ENCODE data around the gene DCAF11.

DNA sequence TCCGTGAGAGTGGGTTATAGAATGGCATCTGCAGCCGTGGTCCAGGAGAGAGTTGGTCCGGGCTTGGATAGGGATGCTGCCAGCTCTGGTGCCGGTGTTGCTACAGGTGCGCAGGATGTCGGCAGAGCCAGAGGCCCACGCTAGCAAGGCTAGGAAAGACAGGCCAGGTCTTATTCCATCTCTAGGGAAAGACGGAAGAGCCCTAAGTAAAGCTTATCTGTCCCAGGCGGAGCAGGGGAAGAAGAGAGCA, 20.9 kb downstream of the DCAF11 start:
- TF ChIP-seq, protein P1, sequence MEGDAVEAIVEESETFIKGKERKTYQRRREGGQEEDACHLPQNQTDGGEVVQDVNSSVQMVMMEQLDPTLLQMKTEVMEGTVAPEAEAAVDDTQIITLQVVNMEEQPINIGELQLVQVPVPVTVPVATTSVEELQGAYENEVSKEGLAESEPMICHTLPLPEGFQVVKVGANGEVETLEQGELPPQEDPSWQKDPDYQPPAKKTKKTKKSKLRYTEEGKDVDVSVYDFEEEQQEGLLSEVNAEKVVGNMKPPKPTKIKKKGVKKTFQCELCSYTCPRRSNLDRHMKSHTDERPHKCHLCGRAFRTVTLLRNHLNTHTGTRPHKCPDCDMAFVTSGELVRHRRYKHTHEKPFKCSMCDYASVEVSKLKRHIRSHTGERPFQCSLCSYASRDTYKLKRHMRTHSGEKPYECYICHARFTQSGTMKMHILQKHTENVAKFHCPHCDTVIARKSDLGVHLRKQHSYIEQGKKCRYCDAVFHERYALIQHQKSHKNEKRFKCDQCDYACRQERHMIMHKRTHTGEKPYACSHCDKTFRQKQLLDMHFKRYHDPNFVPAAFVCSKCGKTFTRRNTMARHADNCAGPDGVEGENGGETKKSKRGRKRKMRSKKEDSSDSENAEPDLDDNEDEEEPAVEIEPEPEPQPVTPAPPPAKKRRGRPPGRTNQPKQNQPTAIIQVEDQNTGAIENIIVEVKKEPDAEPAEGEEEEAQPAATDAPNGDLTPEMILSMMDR (IDR thresholded peaks at IDR 0.05), result no peak
- TF ChIP-seq POLR2A (IDR thresholded peaks at IDR 0.05), result no peak
